ENCODE data around the gene GAB2.
"Not testable (repeated sequence)": the region's sequence is repeated elsewhere in the genome, so short reads cannot be mapped to it uniquely, and the experiment has no call there.

Gene GAB2

GRCh38 chr11:78371221-78371891 lies 46.3 kb downstream of the GAB2 start:
- no peak for DNase-seq (ENCODE audit: low read depth in 1 of 2, low spot score in 1 of 2)

- DNase-seq (ENCODE audit: low read depth in 1 of 2, low spot score in 1 of 2) = no peak
Measured at GRCh38 chr11:78370406-78371172, 47.0 kb downstream of the GAB2 start.

GRCh38 chr11:78365381-78365792 lies 52.2 kb downstream of the GAB2 start:
- no peak for DNase-seq (ENCODE audit: low read depth in 1 of 2, low spot score in 1 of 2)

GRCh38 chr11:78364128-78364751 lies 53.4 kb downstream of the GAB2 start:
- DNase-seq (ENCODE audit: low read depth in 1 of 2, low spot score in 1 of 2) = no peak

- DNase-seq (ENCODE audit: low read depth in 1 of 2, low spot score in 1 of 2) = no peak
Measured at GRCh38 chr11:78363024-78363619, 54.5 kb downstream of the GAB2 start.

GRCh38 chr11:78361228-78361627 lies 56.4 kb downstream of the GAB2 start:
- DNase-seq (ENCODE audit: low read depth in 1 of 2, low spot score in 1 of 2) = no peak

- DNase-seq (ENCODE audit: low read depth in 1 of 2, low spot score in 1 of 2) = no peak
Measured at GRCh38 chr11:78359921-78360320, 57.7 kb downstream of the GAB2 start.

GRCh38 chr11:78357924-78358323 lies 59.7 kb downstream of the GAB2 start:
- DNase-seq (ENCODE audit: low read depth in 1 of 2, low spot score in 1 of 2) = not testable (repeated sequence)

- not testable (repeated sequence) for DNase-seq (ENCODE audit: low read depth in 1 of 2, low spot score in 1 of 2)
Measured at GRCh38 chr11:78357425-78357824, 60.2 kb downstream of the GAB2 start.

GRCh38 chr11:78355742-78356141 lies 61.9 kb downstream of the GAB2 start:
- not testable (repeated sequence) for DNase-seq (ENCODE audit: low read depth in 1 of 2, low spot score in 1 of 2)

- no peak for DNase-seq (ENCODE audit: low read depth in 1 of 2, low spot score in 1 of 2)
Measured at GRCh38 chr11:78355309-78355705, 62.3 kb downstream of the GAB2 start.

GRCh38 chr11:78354408-78355308 lies 63.0 kb downstream of the GAB2 start:
- DNase-seq (ENCODE audit: low read depth in 1 of 2, low spot score in 1 of 2) = no peak

GRCh38 chr11:78351979-78352841 lies 65.4 kb downstream of the GAB2 start:
- no peak for DNase-seq (ENCODE audit: low read depth in 1 of 2, low spot score in 1 of 2)

- DNase-seq (ENCODE audit: low read depth in 1 of 2, low spot score in 1 of 2) = no peak
Measured at GRCh38 chr11:78351193-78351592, 66.4 kb downstream of the GAB2 start.

GRCh38 chr11:78350646-78351165 lies 66.9 kb downstream of the GAB2 start:
- DNase-seq (ENCODE audit: low read depth in 1 of 2, low spot score in 1 of 2) = no peak

GRCh38 chr11:78350091-78350645 lies 67.5 kb downstream of the GAB2 start:
- no peak for DNase-seq (ENCODE audit: low read depth in 1 of 2, low spot score in 1 of 2)

- no peak for DNase-seq (ENCODE audit: low read depth in 1 of 2, low spot score in 1 of 2)
Measured at GRCh38 chr11:78349624-78350023, 68.0 kb downstream of the GAB2 start.

GRCh38 chr11:78349114-78349513 lies 68.5 kb downstream of the GAB2 start:
- no peak for DNase-seq (ENCODE audit: low read depth in 1 of 2, low spot score in 1 of 2)

- no peak for DNase-seq (ENCODE audit: low read depth in 1 of 2, low spot score in 1 of 2)
Measured at GRCh38 chr11:78347956-78348355, 69.7 kb downstream of the GAB2 start.

All from activated CD4-positive, alpha-beta T cell treated with anti-CD3 and anti-CD28 coated beads, Interleukin-2, amount 50 U/mL, for 24 hours (primary cell).